K562 (cell line): Measurements from ENCODE around the gene TTC32. TPM values are rescaled to one million over a fixed set of nuclear protein-coding genes. Genes with fewer than 3 reads are reported as not detected.

Experiments
- CBFA2T3 ChIP-seq: fragments of 450-650 bp; IDR thresholded peaks from 2 replicates; pipeline ENCODE4 v1.6.1; 2017
- CCNT2 ChIP-seq: IDR thresholded peaks from 2 replicates; pipeline ENCODE4 v1.6.1; 2011; ENCODE audit warnings: borderline replicate concordance, low read depth, mild to moderate bottlenecking, moderate library complexity, mixed read lengths, low read length; ENCODE audit not compliant: insufficient read length; ENCODE audit errors: extremely low read depth
- ETS2 ChIP-seq: IDR thresholded peaks from 2 replicates; pipeline ENCODE4 v1.6.1; 2016; ENCODE audit warnings: borderline replicate concordance, missing genetic modification characterization, mild to moderate bottlenecking, moderate library complexity, missing compliant biosample characterization; ENCODE audit not compliant: poor library complexity, severe bottlenecking
- ILF3 ChIP-seq: fragments of 450-650 bp; IDR thresholded peaks from 2 replicates; pipeline ENCODE4 v1.6.1; 2018; ENCODE audit warnings: antibody characterized with exemption, mild to moderate bottlenecking, moderate library complexity, borderline replicate concordance
- KLF13 ChIP-seq: fragments of 450-650 bp; IDR thresholded peaks from 2 replicates; pipeline ENCODE4 v1.6.1; 2016; ENCODE audit warnings: missing genetic modification characterization, low read depth, mild to moderate bottlenecking, missing compliant biosample characterization, moderate library complexity, borderline replicate concordance
- NELFE ChIP-seq: IDR thresholded peaks from 2 replicates; pipeline ENCODE4 v1.6.1; 2011; ENCODE audit warnings: mild to moderate bottlenecking; ENCODE audit not compliant: insufficient read depth, insufficient read length
- NKRF ChIP-seq: fragments of 450-650 bp; IDR thresholded peaks from 2 replicates; pipeline ENCODE4 v1.6.1; 2016; ENCODE audit warnings: borderline replicate concordance
- NR4A1 ChIP-seq, 2 experiments: fragments of 250-450 bp in 1 of 2; fragments of 450-650 bp in 1 of 2; sonication (Bioruptor Pico) in 1 of 2; IDR thresholded peaks; 2 replicates each; pipeline versions ENCODE4 v1.4.0 to v1.6.1; 2016 to 2020; ENCODE audit warnings: mild to moderate bottlenecking in 2 of 2, missing compliant biosample characterization in 1 of 2, missing genetic modification characterization in 1 of 2, moderate library complexity in 1 of 2
- PCBP2 ChIP-seq: fragments of 200-400 bp; formaldehyde crosslinking; IDR thresholded peaks from 2 replicates; pipeline ENCODE4 v1.6.1; 2018; ENCODE audit warnings: low read length, low read depth, mild to moderate bottlenecking, moderate library complexity; ENCODE audit not compliant: poor library complexity, severe bottlenecking
- TAF1 ChIP-seq: IDR thresholded peaks from 2 replicates; pipeline ENCODE4 v1.6.1; 2011; ENCODE audit warnings: mild to moderate bottlenecking, low read length, moderate library complexity; ENCODE audit not compliant: insufficient read depth, control insufficient read depth, severe bottlenecking; ENCODE audit errors: extremely low read depth
- ZC3H4 ChIP-seq: sonication (generic); formaldehyde crosslinking; IDR thresholded peaks from 2 replicates; pipeline ENCODE4 v1.9.0; 2021; ENCODE audit warnings: missing genetic modification reagents, borderline replicate concordance
- polyA plus RNA-seq, 8 experiments: library from polyadenylated mRNA; depleted of rRNA in 4 of 8; stranded (reverse) in 5 of 8; unstranded in 3 of 8; fragments of >200 nt; fragmentation: Nextera tagmentation in 2 of 8; fragmentation: Illumina TruSeq in 1 of 8; extraction: Ambion mirVana in 2 of 8; extraction: Trizol in 1 of 8; gene quantifications; 2 replicates each; pipeline versions ENCODE4 v1.2.1 to v1.2.3, GENCODE V29; 2011 to 2014; ENCODE audit warnings: inconsistent platforms in 1 of 8, missing spikeins in 1 of 8
- total RNA-seq, 7 experiments: library from RNA; depleted of rRNA in 6 of 7; stranded (reverse); fragments of >200 nt in 6 of 7; fragmentation: Illumina TruSeq in 2 of 7; extraction: Trizol in 2 of 7; gene quantifications; 2 replicates each; pipeline versions ENCODE4 v1.2.1 to v1.2.3, GENCODE V29; 2011 to 2021; ENCODE audit warnings: low replicate concordance in 1 of 7

The TTC32 gene
- total and polyA plus RNA-seq, 9 of the 15 experiments (the other 6 are each of a cell fraction or from before 2014, with no cell fraction given) = 27.6 to 71.4 (median 52.6) TPM

DNA sequence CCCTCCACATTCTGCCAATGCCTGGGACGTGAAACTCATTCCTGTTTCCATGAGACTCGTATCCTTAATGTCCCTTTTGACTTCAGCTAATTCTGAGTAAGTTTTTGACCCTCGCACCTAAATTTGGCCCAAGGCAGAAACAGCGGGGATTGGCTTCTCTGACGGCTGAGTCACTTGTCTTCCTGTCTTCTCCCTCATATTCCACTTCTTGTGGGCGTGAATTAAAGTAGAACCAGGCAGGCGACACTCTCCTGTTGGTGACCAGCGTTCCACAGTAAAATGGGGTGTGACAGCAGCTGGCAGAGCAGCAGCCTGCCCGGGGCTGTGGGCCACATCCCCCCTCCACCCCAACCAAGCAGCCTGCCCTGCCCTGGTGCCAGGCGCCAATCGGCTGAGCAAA, 15.5 kb downstream of the TTC32 start (continued):
- no peak for TF ChIP-seq NELFE
- TF ChIP-seq NKRF = no peak
- TF ChIP-seq CBFA2T3 = no peak
- TF ChIP-seq TAF1 = no peak
- TF ChIP-seq KLF13 = no peak
- TF ChIP-seq CCNT2 = no peak
- no peak for TF ChIP-seq ILF3
- TF ChIP-seq ZC3H4 (CRISPR knock-in tag) = no peak
- TF ChIP-seq PCBP2 = no peak
- no peak for TF ChIP-seq NR4A1 (CRISPR knock-in tag; IDR thresholded peaks at IDR 0.05)
- TF ChIP-seq NR4A1 (tag; IDR thresholded peaks at IDR 0.05) = no peak
- no peak for TF ChIP-seq ETS2 (tag)
